Activated naive CD4-positive, alpha-beta T cell treated with anti-CD3 and anti-CD28 coated beads, Interleukin-2, amount 10 ng/mL, durations not matched to agents 7 days and 5 days (primary cell): ENCODE data around the gene EIF5A2.
"Not testable (repeated sequence)": the region's sequence is repeated elsewhere in the genome, so short reads cannot be mapped to it uniquely, and the experiment has no call there.

Experiments
- CTCF ChIA-PET: fragments of 350-600 bp; sonication (Branson Sonifier 250); formaldehyde crosslinking; loops from one replicate; lab custom pipeline; 2021; ENCODE audit warnings: antibody characterized with exemption; lab: Charles Lee
- DNase-seq: peaks from one replicate; pipeline ENCODE4 v3.0.0-alpha.2; 2020
- H3K27ac Mint-ChIP-seq: one replicate; pipeline ENCODE4 v1.8.0; 2021; ENCODE audit warnings: mild to moderate bottlenecking, moderate library complexity, mixed read lengths
- H3K27me3 Mint-ChIP-seq: one replicate; pipeline ENCODE4 v1.8.0; 2021; ENCODE audit warnings: mild to moderate bottlenecking, mixed read lengths
- H3K36me3 Mint-ChIP-seq: one replicate; pipeline ENCODE4 v1.8.0; 2021; ENCODE audit warnings: mixed read lengths
- H3K4me1 Mint-ChIP-seq: one replicate; pipeline ENCODE4 v1.8.0; 2021; ENCODE audit warnings: mixed read lengths
- H3K4me3 Mint-ChIP-seq: one replicate; pipeline ENCODE4 v1.8.0; 2021; ENCODE audit warnings: mild to moderate bottlenecking, moderate library complexity, mixed read lengths
- H3K9me3 Mint-ChIP-seq: one replicate; pipeline ENCODE4 v1.8.0; 2021; ENCODE audit warnings: mixed read lengths

EIF5A2 gene

DNA sequence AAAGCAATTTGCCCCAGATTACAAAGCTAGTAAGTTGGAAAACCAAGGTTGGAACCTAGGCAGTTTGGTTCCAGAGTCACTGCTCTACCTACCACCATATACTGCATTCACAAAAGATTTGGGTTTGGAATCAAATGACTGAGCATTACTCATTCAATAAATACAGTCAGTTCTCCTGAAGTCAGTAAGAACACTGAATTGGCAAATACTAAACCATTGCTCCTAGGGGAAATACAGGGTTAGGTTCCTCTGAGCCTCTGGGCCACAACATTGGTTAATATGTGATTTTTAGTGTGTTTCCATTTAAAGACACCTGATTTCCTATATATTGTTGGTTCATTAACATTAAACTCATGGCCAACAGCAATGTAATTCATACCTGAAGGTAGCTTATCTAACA is 2.1 kb upstream of the EIF5A2 start:
- peaks cover 25% of the 10 kb centered on the region for H3K4me1 Mint-ChIP-seq
- CTCF ChIA-PET: no interaction called here
- peaks cover 8% of the 10 kb centered on the region for H3K36me3 Mint-ChIP-seq
- no peak for DNase-seq
- H3K27me3 Mint-ChIP-seq: peaks cover 17% of the 10 kb centered on the region
- H3K4me3 Mint-ChIP-seq: no peak overlapping the region
- peaks cover 15% of the 10 kb centered on the region for H3K9me3 Mint-ChIP-seq
- H3K27ac Mint-ChIP-seq: no peak overlapping the region

DNA sequence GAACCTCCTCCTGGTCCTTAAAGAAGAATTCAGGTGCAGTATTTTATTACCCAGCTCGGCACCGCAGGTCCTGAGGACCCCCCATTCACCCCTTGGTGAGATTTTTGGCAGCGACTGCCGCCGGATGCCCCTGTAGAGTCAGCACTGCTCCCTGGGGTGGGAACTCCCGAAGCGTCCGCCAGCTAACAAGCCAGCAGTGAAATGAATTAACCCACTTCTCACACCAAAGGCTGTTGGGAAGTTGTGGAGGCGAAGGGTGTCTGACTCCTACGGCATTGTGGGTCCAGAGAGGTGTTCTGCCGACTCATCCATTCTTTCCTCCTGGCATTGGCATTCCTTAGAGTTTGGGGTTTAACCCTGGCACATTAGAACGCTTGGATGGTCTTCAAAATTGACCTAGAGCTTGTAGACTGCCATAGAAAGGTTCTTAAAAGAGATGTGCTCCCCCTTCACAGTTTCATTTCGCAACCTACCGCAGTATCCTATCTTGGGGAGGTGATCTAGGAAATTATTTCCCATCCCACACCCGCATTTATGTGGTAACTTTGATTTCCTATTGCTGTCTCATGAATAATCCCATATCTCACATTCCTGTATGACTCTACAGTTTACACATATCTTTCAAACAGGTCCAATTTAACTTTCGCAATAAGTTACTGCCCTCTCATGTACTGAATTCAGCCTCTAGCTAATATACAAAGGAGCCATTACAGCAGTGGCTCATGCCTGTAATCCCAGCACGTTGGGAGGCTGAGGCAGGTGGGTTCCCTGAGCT is 879 bp upstream of the EIF5A2 start:
- Mint-ChIP-seq H3K27me3 (peaks cover 17% of the 10 kb centered on the region), H3K36me3 (peaks cover 8% of the 10 kb centered on the region), H3K27ac (no peak overlapping the region), H3K4me3 (peak overlapping the region; percentile 36), H3K9me3 (peaks cover 15% of the 10 kb centered on the region), H3K4me1 (peaks cover 27% of the 10 kb centered on the region)
- DNase-seq: no peak
- CTCF ChIA-PET: interaction anchor here (0.6 kb wide), 2 partner anchors 142 to 396 kb away, joined by 4 to 7 read pairs; no protein-coding TSS in a partner anchor

DNA sequence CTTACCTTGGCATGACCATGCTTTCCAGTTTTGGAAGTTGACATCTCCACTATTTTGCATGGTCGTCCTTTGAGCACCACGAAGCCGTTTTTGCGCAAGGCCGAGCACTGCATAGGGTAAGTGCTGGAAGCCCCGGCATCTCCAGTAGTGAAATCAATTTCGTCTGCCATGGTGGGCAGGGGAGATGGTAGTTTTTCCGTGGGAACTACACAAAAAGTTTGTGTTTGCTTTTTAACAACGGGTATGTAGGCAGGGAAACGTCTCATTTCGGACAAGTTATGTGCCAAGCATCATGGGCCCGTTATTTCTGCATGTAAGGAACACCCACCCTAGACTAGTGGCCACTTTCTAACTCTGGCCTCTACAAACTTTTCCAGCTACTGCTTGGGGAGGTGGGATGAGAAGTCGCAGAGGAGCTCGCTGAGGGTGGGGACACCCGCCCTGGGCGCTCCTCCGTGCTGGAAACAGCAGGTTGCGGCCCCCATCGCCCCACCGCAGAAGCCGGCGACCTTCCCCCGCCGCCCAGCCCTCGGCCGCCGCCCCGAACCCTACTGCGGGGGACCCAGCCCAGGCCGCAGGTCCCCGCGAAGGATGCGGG is 701 bp downstream of the EIF5A2 start:
- Mint-ChIP-seq H3K27me3 (peaks cover 17% of the 10 kb centered on the region), H3K4me1 (peaks cover 27% of the 10 kb centered on the region), H3K4me3 (peak overlapping the region; percentile 95), H3K27ac (peak overlapping the region; percentile 55), H3K36me3 (peaks cover 13% of the 10 kb centered on the region), H3K9me3 (peaks cover 15% of the 10 kb centered on the region)
- CTCF ChIA-PET: no interaction called here
- no peak for DNase-seq

DNA sequence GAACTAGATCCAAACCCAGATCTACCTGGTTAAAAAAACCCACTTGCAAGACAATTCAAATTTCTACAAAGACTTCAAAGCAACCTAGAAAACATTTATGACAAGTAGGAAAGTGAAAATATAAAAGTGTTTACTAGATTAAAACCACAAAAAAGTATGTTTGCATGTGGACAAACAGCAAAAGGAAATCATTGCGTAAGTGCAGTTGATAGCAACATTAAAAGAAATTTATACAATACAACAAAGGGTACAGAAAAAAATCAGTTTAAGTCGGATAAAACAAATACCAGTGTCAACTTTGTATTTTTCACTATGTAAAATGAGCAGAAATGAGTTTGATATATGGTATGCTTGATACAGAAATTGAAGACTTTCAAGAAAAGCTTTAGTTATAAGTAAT is 2.6 kb downstream of the EIF5A2 start:
- H3K4me3 Mint-ChIP-seq: no peak overlapping the region
- no peak overlapping the region for H3K27ac Mint-ChIP-seq
- peaks cover 13% of the 10 kb centered on the region for H3K9me3 Mint-ChIP-seq
- H3K4me1 Mint-ChIP-seq: peaks cover 27% of the 10 kb centered on the region
- H3K36me3 Mint-ChIP-seq: peaks cover 15% of the 10 kb centered on the region
- CTCF ChIA-PET: no interaction called here
- peaks cover 17% of the 10 kb centered on the region for H3K27me3 Mint-ChIP-seq
- no peak for DNase-seq

DNA sequence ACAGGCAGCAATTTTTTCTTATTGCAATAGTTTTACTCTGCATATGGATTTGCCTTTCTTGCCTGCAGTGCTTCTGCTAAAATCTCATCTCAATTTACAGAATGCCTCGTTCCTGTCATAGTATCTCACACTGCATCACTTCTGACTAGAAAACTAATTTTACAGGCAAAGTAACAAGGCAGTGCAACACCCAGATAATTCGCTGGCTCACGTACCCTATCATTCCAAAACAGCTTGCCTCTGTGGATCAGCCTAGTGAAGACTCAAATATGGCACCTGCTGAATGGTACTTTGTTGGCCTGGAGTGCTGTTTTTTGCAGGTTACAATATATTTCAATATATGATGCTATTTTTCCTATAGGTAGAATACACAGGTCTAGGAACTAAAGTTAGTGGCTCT is 5.3 kb downstream of the EIF5A2 start:
- no peak overlapping the region for H3K4me3 Mint-ChIP-seq
- H3K4me1 Mint-ChIP-seq: peaks cover 20% of the 10 kb centered on the region
- no peaks in the 10 kb centered on the region for H3K9me3 Mint-ChIP-seq
- H3K27ac Mint-ChIP-seq: no peak overlapping the region
- DNase-seq: no peak
- CTCF ChIA-PET: no interaction called here
- H3K36me3 Mint-ChIP-seq: peaks cover 10% of the 10 kb centered on the region
- peaks cover under 1% of the 10 kb centered on the region for H3K27me3 Mint-ChIP-seq

DNA sequence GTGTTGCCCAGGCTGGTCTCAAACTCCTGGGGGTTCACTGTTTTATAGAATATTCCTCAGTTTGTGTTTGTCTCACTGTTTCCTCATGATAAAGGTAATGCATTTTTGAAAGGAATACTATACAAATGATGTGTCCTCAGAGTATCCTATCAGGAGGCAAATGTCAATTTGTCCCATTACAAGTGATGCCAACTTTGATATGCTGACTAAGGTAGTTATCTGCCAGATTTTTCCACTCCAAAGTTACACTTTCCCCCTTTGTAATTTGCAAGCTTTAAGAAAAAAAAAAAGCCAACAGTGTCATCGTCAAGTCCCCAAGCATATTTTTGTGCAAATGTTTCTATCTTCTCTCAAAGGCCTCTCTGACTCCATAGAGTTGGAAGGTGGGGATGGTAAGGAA is 9.0 kb downstream of the EIF5A2 start:
- no peaks in the 10 kb centered on the region for H3K9me3 Mint-ChIP-seq
- DNase-seq: no peak
- CTCF ChIA-PET: no interaction called here
- H3K27me3 Mint-ChIP-seq: no peaks in the 10 kb centered on the region
- peaks cover 13% of the 10 kb centered on the region for H3K36me3 Mint-ChIP-seq
- H3K27ac Mint-ChIP-seq: no peak overlapping the region
- H3K4me1 Mint-ChIP-seq: no peaks in the 10 kb centered on the region
- H3K4me3 Mint-ChIP-seq: no peak overlapping the region

DNA sequence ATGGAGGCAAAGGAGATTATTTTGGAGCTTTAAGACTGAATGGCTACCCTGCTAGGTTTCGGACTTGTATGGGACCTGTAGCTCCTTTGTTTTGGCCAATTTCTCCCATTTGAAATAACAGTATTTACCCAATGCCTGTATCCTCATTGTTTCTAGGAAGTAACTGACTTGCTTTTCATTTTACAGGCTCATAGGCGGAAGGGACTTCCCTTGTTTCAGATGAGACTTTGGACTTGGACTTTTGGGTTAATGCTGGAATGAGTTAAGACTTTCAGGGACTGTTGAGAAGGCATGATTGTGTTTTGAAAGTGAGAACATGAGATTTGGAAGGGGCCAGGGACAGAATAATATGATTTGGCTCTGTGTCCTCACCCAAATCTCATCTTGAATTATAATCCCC is 10.5 kb downstream of the EIF5A2 start:
- no peaks in the 10 kb centered on the region for H3K4me1 Mint-ChIP-seq

DNA sequence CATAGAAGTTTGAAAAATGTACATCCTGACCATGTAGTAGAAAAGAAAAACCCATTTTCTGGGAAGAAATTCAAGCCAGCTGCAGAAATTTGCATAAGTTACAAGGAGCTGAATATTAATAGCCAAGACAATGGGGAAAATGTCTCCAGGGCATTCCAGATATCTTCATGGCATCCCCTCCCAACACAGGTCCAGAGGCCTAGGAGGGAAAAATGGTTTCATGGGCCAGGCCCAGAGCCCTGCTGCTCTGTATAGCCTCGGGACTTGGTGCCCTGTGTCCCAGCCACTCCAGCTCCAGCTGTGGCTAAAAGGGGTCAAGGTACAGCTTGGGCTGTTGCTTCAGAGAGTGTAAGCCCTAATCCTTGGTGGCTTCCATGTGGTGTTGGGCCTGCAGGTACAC is 11.2 kb downstream of the EIF5A2 start:
- H3K4me1 Mint-ChIP-seq, H3K27me3 Mint-ChIP-seq, CTCF ChIA-PET, H3K9me3 Mint-ChIP-seq, H3K27ac Mint-ChIP-seq, H3K4me3 Mint-ChIP-seq, DNase-seq, H3K36me3 Mint-ChIP-seq: not testable (repeated sequence)

More for the DNA sequence above, 10.5 kb downstream of the EIF5A2 start:
- Mint-ChIP-seq H3K27me3 (no peaks in the 10 kb centered on the region), H3K36me3 (peaks cover 11% of the 10 kb centered on the region), H3K4me3 (no peak overlapping the region), H3K9me3 (no peaks in the 10 kb centered on the region), H3K27ac (no peak overlapping the region)
- DNase-seq: no peak
- CTCF ChIA-PET: no interaction called here

DNA sequence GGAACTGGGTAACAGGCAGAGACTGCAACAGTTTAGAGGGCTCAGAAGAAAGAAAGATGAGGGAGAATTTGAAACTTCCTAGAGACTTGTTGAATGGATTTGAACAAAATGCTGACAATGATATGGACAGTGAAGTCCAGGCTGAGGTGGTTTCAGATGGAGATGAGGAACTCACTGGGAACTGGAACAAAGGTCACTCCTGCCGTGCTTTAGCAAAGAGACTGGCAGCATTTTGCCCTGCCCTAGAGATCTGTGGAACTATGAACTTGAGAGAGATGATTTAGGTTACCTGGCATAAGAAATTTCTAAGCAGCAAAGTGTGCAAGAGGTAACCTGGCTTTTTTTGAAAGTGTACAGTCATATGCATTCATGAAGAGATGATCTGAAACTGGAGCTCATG is 11.7 kb downstream of the EIF5A2 start:
- CTCF ChIA-PET: no interaction called here
- no peaks in the 10 kb centered on the region for H3K4me1 Mint-ChIP-seq
- no peaks in the 10 kb centered on the region for H3K27me3 Mint-ChIP-seq

DNA sequence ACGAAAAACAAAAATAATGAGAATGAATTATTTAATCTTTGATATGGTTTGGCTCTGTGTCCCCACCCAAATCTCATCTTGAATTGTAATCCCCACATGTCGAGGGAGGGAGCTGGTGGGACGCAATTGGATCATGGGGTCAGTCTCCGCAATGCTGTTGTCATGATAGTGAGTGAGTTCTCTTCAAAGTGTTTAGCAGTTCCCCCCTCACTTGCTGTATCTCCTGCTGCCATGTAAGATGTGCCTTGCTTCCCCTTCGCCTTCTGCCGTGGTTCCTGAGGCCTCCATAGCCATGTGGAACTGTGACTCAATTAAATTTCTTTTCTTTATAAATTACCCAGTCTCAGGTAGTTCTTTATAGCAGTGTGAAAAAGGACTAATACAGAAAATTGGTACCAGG is 12.1 kb downstream of the EIF5A2 start:
- H3K27ac Mint-ChIP-seq, H3K4me3 Mint-ChIP-seq, H3K27me3 Mint-ChIP-seq, H3K36me3 Mint-ChIP-seq, H3K4me1 Mint-ChIP-seq, CTCF ChIA-PET, DNase-seq, H3K9me3 Mint-ChIP-seq: not testable (repeated sequence)

More for the DNA sequence above, 11.7 kb downstream of the EIF5A2 start:
- no peak for DNase-seq
- no peak overlapping the region for H3K4me3 Mint-ChIP-seq
- H3K27ac Mint-ChIP-seq: no peak overlapping the region
- no peaks in the 10 kb centered on the region for H3K9me3 Mint-ChIP-seq
- H3K36me3 Mint-ChIP-seq: peaks cover 6% of the 10 kb centered on the region

DNA sequence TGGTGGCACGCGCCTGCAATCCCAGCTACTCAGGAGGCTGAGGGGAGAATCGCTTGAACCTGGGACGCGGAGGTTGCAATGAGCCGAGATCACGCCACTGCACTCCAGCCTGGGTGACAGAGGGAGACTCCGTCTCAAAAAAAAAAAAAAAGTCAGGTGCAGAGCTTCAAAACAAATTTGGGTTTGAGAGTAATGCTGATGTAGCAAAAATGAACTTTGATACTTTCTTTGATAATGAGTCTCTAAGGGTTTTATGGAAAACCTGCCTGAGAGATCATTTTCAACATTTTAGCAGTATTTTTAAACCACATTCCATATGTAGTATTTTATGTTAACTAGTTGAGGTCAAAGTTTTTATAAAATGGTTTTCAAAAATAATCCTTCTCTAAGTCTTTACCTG is 14.5 kb downstream of the EIF5A2 start:
- DNase-seq: no peak
- peaks cover 6% of the 10 kb centered on the region for H3K36me3 Mint-ChIP-seq
- H3K27me3 Mint-ChIP-seq: no peaks in the 10 kb centered on the region
- H3K9me3 Mint-ChIP-seq: no peaks in the 10 kb centered on the region
- CTCF ChIA-PET: no interaction called here
- no peak overlapping the region for H3K4me3 Mint-ChIP-seq
- no peaks in the 10 kb centered on the region for H3K4me1 Mint-ChIP-seq
- no peak overlapping the region for H3K27ac Mint-ChIP-seq

DNA sequence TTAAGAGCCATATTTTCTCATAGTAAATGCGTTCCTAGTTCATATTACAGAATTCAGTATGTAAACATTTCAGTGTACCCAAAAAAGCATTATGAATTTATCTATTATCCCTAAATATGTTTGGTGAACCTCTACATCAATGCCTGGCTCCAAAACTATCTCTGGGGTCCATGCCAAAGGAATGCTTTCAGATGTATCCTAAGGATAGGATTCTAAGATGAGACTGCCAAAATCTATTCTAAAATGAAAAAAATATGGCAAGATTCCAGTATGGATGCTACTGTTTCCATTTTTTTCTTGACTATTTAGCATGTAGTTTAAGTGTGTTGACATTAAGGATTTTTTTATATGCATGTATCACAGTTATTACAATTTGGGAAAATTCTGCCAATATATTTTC is 18.8 kb downstream of the EIF5A2 start:
- H3K27ac Mint-ChIP-seq: no peak overlapping the region
- H3K4me3 Mint-ChIP-seq: no peak overlapping the region
- CTCF ChIA-PET: no interaction called here
- no peaks in the 10 kb centered on the region for H3K36me3 Mint-ChIP-seq
- no peaks in the 10 kb centered on the region for H3K4me1 Mint-ChIP-seq
- peaks cover 4% of the 10 kb centered on the region for H3K27me3 Mint-ChIP-seq
- DNase-seq: no peak
- H3K9me3 Mint-ChIP-seq: no peaks in the 10 kb centered on the region

DNA sequence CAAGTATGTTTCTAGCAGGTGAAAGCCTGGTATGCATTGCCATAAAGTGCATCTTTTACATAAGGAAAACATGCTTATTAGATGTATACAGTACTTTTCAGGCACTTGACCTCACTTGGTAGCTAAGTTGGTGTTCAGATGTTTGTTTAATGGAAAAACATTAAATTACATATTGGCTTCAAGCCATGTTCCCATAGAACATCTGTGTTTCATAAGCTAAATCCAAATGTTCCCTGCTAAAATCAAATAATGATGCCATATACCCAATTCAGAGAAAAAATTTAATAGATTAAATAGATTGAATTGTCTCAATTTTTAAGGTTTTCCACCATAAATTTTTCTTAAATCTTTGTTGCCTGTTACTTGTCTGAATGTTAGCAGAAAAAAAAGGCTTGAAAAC is 19.3 kb downstream of the EIF5A2 start:
- no peaks in the 10 kb centered on the region for H3K9me3 Mint-ChIP-seq
- H3K27ac Mint-ChIP-seq: no peak overlapping the region
- CTCF ChIA-PET: no interaction called here
- H3K4me3 Mint-ChIP-seq: no peak overlapping the region
- no peaks in the 10 kb centered on the region for H3K36me3 Mint-ChIP-seq
- peaks cover 4% of the 10 kb centered on the region for H3K27me3 Mint-ChIP-seq
- no peaks in the 10 kb centered on the region for H3K4me1 Mint-ChIP-seq
- DNase-seq: no peak

DNA sequence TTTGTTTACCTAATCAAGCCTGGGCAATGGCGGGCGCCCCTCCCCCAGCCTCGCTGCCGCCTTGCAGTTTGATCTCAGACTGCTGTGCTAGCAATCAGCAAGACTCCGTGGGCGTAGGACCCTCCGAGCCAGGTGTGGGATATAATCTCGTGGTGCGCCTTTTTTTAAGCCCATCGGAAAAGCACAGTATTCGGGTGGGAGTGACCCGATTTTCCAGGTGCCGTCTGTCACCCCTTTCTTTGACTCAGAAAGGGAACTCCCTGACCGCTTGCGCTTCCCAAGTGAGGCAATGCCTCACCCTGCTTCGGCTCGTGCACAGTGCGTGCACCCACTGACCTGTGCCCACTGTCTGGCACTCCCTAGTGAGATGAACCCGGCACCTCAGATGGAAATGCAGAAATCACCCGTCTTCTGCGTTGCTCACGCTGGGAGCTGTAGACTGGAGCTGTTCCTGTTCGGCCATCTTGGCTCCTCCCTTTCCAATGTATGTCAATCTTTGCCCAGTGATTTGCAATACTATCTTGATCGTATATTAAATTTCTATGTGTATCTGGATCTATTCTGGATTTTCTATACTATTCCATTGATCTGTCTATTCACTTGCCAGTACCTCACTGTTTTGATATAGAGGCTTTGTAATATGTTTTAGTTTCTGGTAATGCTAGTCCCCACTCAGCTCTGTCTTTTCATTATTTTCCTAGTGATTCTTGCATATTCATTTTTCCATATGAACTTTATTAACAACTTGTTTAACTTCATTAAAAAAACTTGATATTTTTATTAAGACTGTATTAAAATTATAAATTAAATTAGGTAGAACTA is 24.1 kb downstream of the EIF5A2 start:
- not testable (repeated sequence) for H3K27ac Mint-ChIP-seq, H3K27me3 Mint-ChIP-seq, H3K4me1 Mint-ChIP-seq, H3K9me3 Mint-ChIP-seq, DNase-seq, H3K36me3 Mint-ChIP-seq, H3K4me3 Mint-ChIP-seq
- CTCF ChIA-PET: interaction anchor here (0.9 kb wide), 1 partner anchor 21 kb away, joined by 3 read pairs; no protein-coding TSS in a partner anchor
